Pancreas (tissue), 10 donors: ENCODE data around the gene TRMT112. TPM values are rescaled to one million over a fixed set of nuclear protein-coding genes. Genes with fewer than 3 reads are reported as not detected.

Source experiments
- ATAC-seq, 4 donors: fragments of 200-7000 bp; cut with Tn5 transposase; one replicate each; pipeline versions ENCODE4 v1.8.0 to v1.9.1; 2020; ENCODE audit warnings: mild to moderate bottlenecking in 4 of 4, moderate library complexity in 4 of 4
- DNase-seq, 6 donors: peaks; one replicate each; pipeline ENCODE4 v3.0.0-alpha.2; 2020
- FAIRE-seq: peaks from 2 replicates; lab custom pipeline; 2012; peaks lifted over from hg19 to GRCh38; lab: Jason Lieb, UNC
- H3K27ac ChIP-seq, 4 donors: fragments of 200-600 bp; sonication (generic); 1 replicate in 3 of 4; 2 replicates in 1 of 4; pipeline versions ENCODE4 v1.5.0 to v1.8.0; 2020
- H3K27me3 ChIP-seq, 4 donors: fragments of 200-600 bp; one replicate each; pipeline ENCODE4 v1.8.0; 2021
- H3K36me3 ChIP-seq, 3 donors: fragments of 200-600 bp; sonication (generic) in 1 of 3; one replicate each; pipeline versions ENCODE4 v1.5.0 to v1.8.0; 2020 to 2021
- H3K4me1 ChIP-seq, 3 donors: fragments of 200-600 bp; one replicate each; pipeline ENCODE4 v1.8.0; 2021
- H3K4me3 ChIP-seq, 4 donors: fragments of 200-600 bp; sonication (generic) in 2 of 4; one replicate each; pipeline versions ENCODE4 v1.5.0 to v1.8.0; 2020 to 2021
- H3K9me3 ChIP-seq, 4 donors: fragments of 200-600 bp; one replicate each; pipeline ENCODE4 v1.8.0; 2021
- CTCF ChIP-seq, 4 donors: fragments of 200-600 bp; sonication (generic) in 3 of 4; IDR thresholded peaks; one replicate each; pipeline versions ENCODE4 v1.5.0 to v1.8.0; 2021; ENCODE audit warnings: antibody characterized with exemption in 4 of 4
- WGBS, 2 donors: extraction: QIAGEN DNeasy Blood & Tissue Kit; methylation state at CpG; one replicate each; pipeline ENCODE4 v1.1.7; 2013; 5-methylcytosine and 5-hydroxymethylcytosine counted together
- intact Hi-C, 3 donors: fragments of 100-400 bp; cut with DNase I; formaldehyde crosslinking; loops; one replicate each; pipeline versions ENCODE4 v1.11.1 to v1.14.2; 2022
- polyA plus RNA-seq, 2 donors: library from polyadenylated mRNA; stranded (reverse); fragments of 200-250 nt; gene quantifications; one replicate each; pipeline ENCODE4 v1.2.3, GENCODE V29; 2013
- total RNA-seq, 6 donors: library from RNA; stranded (reverse); fragmentation: NEBNext Ultra II Directional in 4 of 6; extraction: Animal tissue kit (Norgen Biotek cat#: 25700) in 4 of 6; gene quantifications; one replicate each; pipeline versions ENCODE4 v1.2.1 to v1.2.4, GENCODE V29; 2021 to 2023
- donor health status: healthy with polysubstance abuse.
- donor health status: DM: no; HTN: no; CAD: no; lungs with moderate emphysema.
- donor health status: DM: no; HTN: no; CAD: no.
- donor health status: control.
- donor health status: control.
- donor health status: Bipolar disorder and iron deficiency.
- donor health status: DM: yes; HTN: yes; CAD: no.
- donor health status: DM: no; HTN: no; CAD: no.
- donor health status: DM: no; HTN: no; CAD: no.
- donor health status: DM: yes; HTN: yes; CAD: no.

Gene TRMT112
- total and polyA plus RNA-seq, 8 donors: 53.3 to 157 (median 73.5) TPM

- Histone ChIP-seq H3K9me3 (no peaks in the 10 kb centered on the region), H3K4me1 (peaks cover 16 to 31% (median 19%) of the 10 kb centered on the region in 3 donors), H3K4me3 (no peak overlapping the region), H3K27me3 (peaks cover 0 to 8% (median 4%) of the 10 kb centered on the region in 4 donors), H3K36me3 (no peaks in the 10 kb centered on the region), H3K27ac (peak overlapping the region in 1 of 4 donors; percentile 82)
- no peak for FAIRE-seq
- WGBS, 2 donors: 73 to 82% methylated on average over 13 of the region's 13 CpGs
- no peak for TF ChIP-seq CTCF (IDR thresholded peaks at IDR 0.05)
- ATAC-seq: no peak
- intact Hi-C loops: no loop called here
- DNase-seq: peak in 2 of 6 donors; percentile 47 to 48
These were observed 14.0 kb downstream of the TRMT112 start for GRCh38 chr11:64303109-64304031.

- FAIRE-seq: no peak
- WGBS, 2 donors: 7 to 8% methylated on average over 52 to 54 of the region's 54 CpGs
- peak in 2 of 6 donors; percentile 60 to 79 for DNase-seq
- peaks cover 0 to 21% (median 9%) of the 10 kb centered on the region in 4 donors for H3K27me3 ChIP-seq
- no peak for ATAC-seq
- peaks cover 10 to 24% (median 11%) of the 10 kb centered on the region in 3 donors for H3K4me1 ChIP-seq
- H3K36me3 ChIP-seq: no peaks in the 10 kb centered on the region
- TF ChIP-seq CTCF (IDR thresholded peaks at IDR 0.05): no peak
- no peak within 1 kb of the TSS for H3K27ac ChIP-seq
- H3K4me3 ChIP-seq: peak within 1 kb of the TSS; percentile 14 to 46 (median 30)
- intact Hi-C loops: loop anchor here in 2 of 3 donors (10.0 kb wide), 2 partner anchors 95 to 305 kb away; partner anchors contain the start of gene FERMT3 (in 1 of the 2)
- no peaks in the 10 kb centered on the region for H3K9me3 ChIP-seq
These were observed 17.3 kb downstream of the TRMT112 start, which contains the start of gene CATSPERZ for GRCh38 chr11:64299847-64300648. Gene CATSPERZ, plus strand, starts transcription at chr11:64300358. Its CDS starts 53 bp downstream, at chr11:64300411.

GRCh38 chr11:64298966-64299846 lies 18.2 kb downstream of the TRMT112 start:
- Histone ChIP-seq H3K9me3 (no peaks in the 10 kb centered on the region), H3K27ac (no peak overlapping the region), H3K4me3 (peak overlapping the region; percentile 14 to 46 (median 30)), H3K4me1 (peaks cover 10 to 24% (median 11%) of the 10 kb centered on the region in 3 donors), H3K27me3 (peaks cover 0 to 21% (median 9%) of the 10 kb centered on the region in 4 donors), H3K36me3 (no peaks in the 10 kb centered on the region)
- 3% methylated on average over 49 to 60 of the region's 60 CpGs for WGBS, 2 donors
- peak; percentile 59 to 89 (median 72) for DNase-seq
- peak; percentile 46 to 65 (median 56) for ATAC-seq
- no peak for TF ChIP-seq CTCF (IDR thresholded peaks at IDR 0.05)
- intact Hi-C loops: loop anchor here in 2 of 3 donors (10.0 kb wide), 2 partner anchors 94 to 304 kb away; partner anchors contain the start of gene FERMT3 (in 1 of the 2)
- no peak for FAIRE-seq

GRCh38 chr11:64297699-64298358 lies 19.5 kb downstream of the TRMT112 start:
- 46 to 55% methylated on average over 18 of the region's 18 CpGs for WGBS, 2 donors
- H3K9me3 ChIP-seq: no peaks in the 10 kb centered on the region
- no peak for FAIRE-seq
- peak in 2 of 6 donors; percentile 61 to 80 for DNase-seq
- H3K27me3 ChIP-seq: peaks cover 0 to 21% (median 11%) of the 10 kb centered on the region in 4 donors
- no peak overlapping the region for H3K4me3 ChIP-seq
- no peak overlapping the region for H3K27ac ChIP-seq
- peaks cover 10 to 21% (median 11%) of the 10 kb centered on the region in 3 donors for H3K4me1 ChIP-seq
- no peak for ATAC-seq
- H3K36me3 ChIP-seq: no peaks in the 10 kb centered on the region
- no peak for TF ChIP-seq CTCF (IDR thresholded peaks at IDR 0.05)
- intact Hi-C loops: loop anchor here in 2 of 3 donors (10.0 kb wide), 2 partner anchors 93 to 303 kb away; partner anchors contain the start of gene FERMT3 (in 1 of the 2)
